Mucosa of stomach (tissue), 1 donor: ENCODE measurements around the gene GPR85.
"Not testable (repeated sequence)": the region's sequence is repeated elsewhere in the genome, so short reads cannot be mapped to it uniquely, and the experiment has no call there.

Experiments used
- H3K27me3 ChIP-seq: one replicate; pipeline ENCODE4 v1.7.0; 2013; ENCODE audit warnings: mild to moderate bottlenecking, low read length; ENCODE audit not compliant: control insufficient read depth, insufficient read depth
- H3K36me3 ChIP-seq: one replicate; pipeline ENCODE4 v1.7.0; 2013; ENCODE audit warnings: low read length; ENCODE audit not compliant: control insufficient read depth, insufficient read depth
- H3K4me1 ChIP-seq: one replicate; pipeline ENCODE4 v1.7.0; 2013; ENCODE audit warnings: mild to moderate bottlenecking, low read length; ENCODE audit not compliant: control insufficient read depth, insufficient read depth
- H3K4me3 ChIP-seq: one replicate; pipeline ENCODE4 v1.7.0; 2013; ENCODE audit warnings: low read length
- H3K9ac ChIP-seq: one replicate; pipeline ENCODE4 v1.7.0; 2013; ENCODE audit warnings: mild to moderate bottlenecking, low read length, moderate library complexity
- H3K9me3 ChIP-seq: one replicate; pipeline ENCODE4 v1.7.0; 2013; ENCODE audit warnings: mild to moderate bottlenecking, low read length, moderate library complexity; ENCODE audit not compliant: control insufficient read depth
- donor health status: Pancreatic carcinoma.

Gene GPR85

GRCh38 chr7:113078331-113078730 is 8.3 kb downstream of the GPR85 start:
- no peak overlapping the region for H3K4me3 ChIP-seq
- H3K27me3 ChIP-seq, result no peaks in the 10 kb centered on the region
- H3K36me3 ChIP-seq, result no peaks in the 10 kb centered on the region
- no peaks in the 10 kb centered on the region for H3K9me3 ChIP-seq
- H3K9ac ChIP-seq, result no peak overlapping the region
- H3K4me1 ChIP-seq, result no peaks in the 10 kb centered on the region

- no peaks in the 10 kb centered on the region for H3K27me3 ChIP-seq
- no peaks in the 10 kb centered on the region for H3K9me3 ChIP-seq
- H3K36me3 ChIP-seq, result no peaks in the 10 kb centered on the region
- no peaks in the 10 kb centered on the region for H3K4me1 ChIP-seq
- H3K9ac ChIP-seq, result no peak overlapping the region
- H3K4me3 ChIP-seq, result no peak overlapping the region
Measured at GRCh38 chr7:113076703-113077102, 9.9 kb downstream of the GPR85 start.

GRCh38 chr7:113071465-113071864 is 15.2 kb downstream of the GPR85 start:
- Histone ChIP-seq H3K9ac (no peak overlapping the region), H3K4me3 (no peak overlapping the region), H3K36me3 (no peaks in the 10 kb centered on the region), H3K4me1 (no peaks in the 10 kb centered on the region), H3K27me3 (no peaks in the 10 kb centered on the region), H3K9me3 (no peaks in the 10 kb centered on the region)

GRCh38 chr7:113062499-113062898 is 24.1 kb downstream of the GPR85 start:
- H3K27me3 ChIP-seq, result no peaks in the 10 kb centered on the region
- H3K4me3 ChIP-seq, result no peak overlapping the region
- H3K9ac ChIP-seq, result no peak overlapping the region

GRCh38 chr7:113060100-113060499 is 26.5 kb downstream of the GPR85 start:
- Histone ChIP-seq H3K36me3 (no peaks in the 10 kb centered on the region), H3K4me1 (no peaks in the 10 kb centered on the region), H3K27me3 (no peaks in the 10 kb centered on the region), H3K4me3 (no peak overlapping the region), H3K9me3 (no peaks in the 10 kb centered on the region), H3K9ac (no peak overlapping the region)

More at GRCh38 chr7:113062499-113062898, 24.1 kb downstream of the GPR85 start:
- H3K9me3 ChIP-seq, result no peaks in the 10 kb centered on the region
- H3K4me1 ChIP-seq, result no peaks in the 10 kb centered on the region
- no peaks in the 10 kb centered on the region for H3K36me3 ChIP-seq

- Histone ChIP-seq H3K9me3 (no peaks in the 10 kb centered on the region), H3K9ac (no peak overlapping the region), H3K27me3 (no peaks in the 10 kb centered on the region), H3K36me3 (no peaks in the 10 kb centered on the region), H3K4me3 (no peak overlapping the region), H3K4me1 (no peaks in the 10 kb centered on the region)
Measured at GRCh38 chr7:113054938-113055337, 31.7 kb downstream of the GPR85 start.

- H3K9me3 ChIP-seq, H3K4me1 ChIP-seq, H3K36me3 ChIP-seq, H3K4me3 ChIP-seq, H3K27me3 ChIP-seq, H3K9ac ChIP-seq: not testable (repeated sequence)
Measured at GRCh38 chr7:113054272-113054671, 32.4 kb downstream of the GPR85 start.

- H3K36me3 ChIP-seq, H3K4me1 ChIP-seq, H3K4me3 ChIP-seq, H3K9me3 ChIP-seq, H3K27me3 ChIP-seq, H3K9ac ChIP-seq: not testable (repeated sequence)
Measured at GRCh38 chr7:113049221-113049620, 37.4 kb downstream of the GPR85 start.

GRCh38 chr7:113046453-113046852 is 40.2 kb downstream of the GPR85 start:
- no peak overlapping the region for H3K4me3 ChIP-seq
- no peaks in the 10 kb centered on the region for H3K36me3 ChIP-seq
- H3K27me3 ChIP-seq, result no peaks in the 10 kb centered on the region
- no peaks in the 10 kb centered on the region for H3K9me3 ChIP-seq
- H3K4me1 ChIP-seq, result no peaks in the 10 kb centered on the region
- no peak overlapping the region for H3K9ac ChIP-seq

GRCh38 chr7:113045379-113045778 is 41.2 kb downstream of the GPR85 start:
- H3K9ac ChIP-seq, result no peak overlapping the region
- H3K36me3 ChIP-seq, result no peaks in the 10 kb centered on the region
- no peaks in the 10 kb centered on the region for H3K4me1 ChIP-seq
- no peaks in the 10 kb centered on the region for H3K27me3 ChIP-seq
- no peak overlapping the region for H3K4me3 ChIP-seq
- H3K9me3 ChIP-seq, result no peaks in the 10 kb centered on the region

GRCh38 chr7:113044394-113044793 is 42.2 kb downstream of the GPR85 start:
- H3K36me3 ChIP-seq, result no peaks in the 10 kb centered on the region
- H3K9ac ChIP-seq, result no peak overlapping the region
- H3K4me1 ChIP-seq, result no peaks in the 10 kb centered on the region
- no peaks in the 10 kb centered on the region for H3K9me3 ChIP-seq
- H3K4me3 ChIP-seq, result no peak overlapping the region
- H3K27me3 ChIP-seq, result no peaks in the 10 kb centered on the region

GRCh38 chr7:113040849-113041248 is 45.8 kb downstream of the GPR85 start:
- H3K4me1 ChIP-seq, result no peaks in the 10 kb centered on the region
- H3K4me3 ChIP-seq, result no peak overlapping the region
- H3K9me3 ChIP-seq, result no peaks in the 10 kb centered on the region
- H3K27me3 ChIP-seq, result no peaks in the 10 kb centered on the region
- no peaks in the 10 kb centered on the region for H3K36me3 ChIP-seq
- H3K9ac ChIP-seq, result no peak overlapping the region

GRCh38 chr7:113033959-113034358 is 52.7 kb downstream of the GPR85 start:
- Histone ChIP-seq H3K4me3 (no peak overlapping the region), H3K36me3 (no peaks in the 10 kb centered on the region), H3K9ac (no peak overlapping the region), H3K4me1 (no peaks in the 10 kb centered on the region), H3K27me3 (no peaks in the 10 kb centered on the region), H3K9me3 (no peaks in the 10 kb centered on the region)
